DMS53 (cell line): Measurements from ENCODE around the gene IL2RG.

Experiments
- DNase-seq: peaks from one replicate; lab custom pipeline; 2025; lab: John Stamatoyannopoulos, UW

The IL2RG gene

GRCh38 chrX:71111141-71111843 lies at the start of gene IL2RG:
TSS of gene IL2RG (minus strand) at chrX:71111577. CDS start at chrX:71111539, 38 bp downstream.
- DNase-seq = no peak

- no peak for DNase-seq
Observed at GRCh38 chrX:71160475-71160874, 49.1 kb upstream of the IL2RG start.

DNA sequence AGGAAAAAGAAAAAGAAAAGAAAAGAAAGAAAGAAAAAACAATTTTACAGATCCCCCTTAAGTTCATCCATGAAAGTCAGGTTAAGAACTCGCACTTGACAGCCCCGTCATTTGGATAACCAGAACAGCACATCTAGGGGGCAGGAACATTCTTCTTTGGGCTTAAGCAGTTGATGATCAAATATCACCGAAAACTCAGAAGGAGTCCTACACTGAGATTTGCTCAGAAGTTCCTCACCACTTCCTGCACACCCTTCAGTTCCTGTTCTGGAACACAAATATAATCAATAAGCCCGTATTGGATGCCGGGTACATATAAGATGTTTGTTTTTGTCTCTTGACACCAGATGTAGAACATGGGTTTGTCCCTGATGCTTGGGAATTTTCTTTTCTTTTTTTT lies 48.0 kb upstream of the IL2RG start:
- no peak for DNase-seq

GRCh38 chrX:71158603-71159002 lies 47.2 kb upstream of the IL2RG start:
- no peak for DNase-seq

DNA sequence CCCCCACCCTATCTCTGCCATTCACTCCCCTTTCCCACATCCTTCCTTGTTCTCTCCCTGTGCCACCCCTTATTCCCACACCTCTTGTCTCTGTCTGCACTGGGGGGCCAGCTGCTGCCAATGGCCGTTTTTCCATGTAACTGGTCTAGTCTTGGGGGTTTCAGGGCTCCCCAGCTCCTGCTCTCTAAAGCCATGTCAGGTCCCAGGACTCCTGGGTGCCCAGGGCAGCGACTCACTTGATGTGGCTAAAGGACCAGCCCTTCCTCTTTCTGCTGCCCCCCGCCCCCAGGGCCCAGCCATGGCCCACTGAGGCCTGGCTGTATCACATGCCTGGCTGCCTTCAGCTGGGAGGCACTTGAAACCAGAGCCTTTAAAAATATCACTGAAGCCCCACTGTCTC lies 43.3 kb upstream of the IL2RG start:
- DNase-seq = no peak

- DNase-seq = no peak
Observed at GRCh38 chrX:71154196-71154595, 42.8 kb upstream of the IL2RG start.

- no peak for DNase-seq
Observed at GRCh38 chrX:71151366-71151765, 40.0 kb upstream of the IL2RG start.

GRCh38 chrX:71148278-71148663 lies 36.9 kb upstream of the IL2RG start:
- DNase-seq = no peak

- no peak for DNase-seq
Observed at GRCh38 chrX:71147496-71148277, 36.3 kb upstream of the IL2RG start.

- DNase-seq = peak; percentile 17
Observed at GRCh38 chrX:71144651-71145050, 33.3 kb upstream of the IL2RG start, which contains the start of gene NLGN3. TSS of gene NLGN3 (plus strand) at chrX:71144841. CDS start at chrX:71147750, 2,909 bp downstream.

DNA sequence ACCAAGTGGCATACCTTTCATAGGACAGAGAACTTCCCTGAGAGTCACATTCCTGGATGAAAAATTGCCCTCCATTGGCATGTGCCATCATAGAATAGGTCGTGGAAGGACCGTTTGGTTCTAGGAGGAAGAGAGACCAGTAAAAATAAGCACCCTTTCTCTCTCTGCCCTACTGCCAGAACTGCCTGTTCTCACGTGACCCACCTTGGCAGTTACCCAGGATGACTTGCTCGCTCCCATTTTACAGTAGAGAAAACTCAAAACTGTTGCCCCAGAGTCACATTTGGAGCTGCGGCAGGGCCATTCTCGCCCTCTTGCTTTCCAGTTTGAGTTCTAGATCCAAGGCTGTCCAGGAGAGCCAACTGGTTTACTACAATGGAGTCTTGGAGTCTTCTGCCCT lies 32.1 kb upstream of the IL2RG start:
- DNase-seq = no peak

GRCh38 chrX:71140440-71140839 lies 29.1 kb upstream of the IL2RG start:
- no peak for DNase-seq

DNA sequence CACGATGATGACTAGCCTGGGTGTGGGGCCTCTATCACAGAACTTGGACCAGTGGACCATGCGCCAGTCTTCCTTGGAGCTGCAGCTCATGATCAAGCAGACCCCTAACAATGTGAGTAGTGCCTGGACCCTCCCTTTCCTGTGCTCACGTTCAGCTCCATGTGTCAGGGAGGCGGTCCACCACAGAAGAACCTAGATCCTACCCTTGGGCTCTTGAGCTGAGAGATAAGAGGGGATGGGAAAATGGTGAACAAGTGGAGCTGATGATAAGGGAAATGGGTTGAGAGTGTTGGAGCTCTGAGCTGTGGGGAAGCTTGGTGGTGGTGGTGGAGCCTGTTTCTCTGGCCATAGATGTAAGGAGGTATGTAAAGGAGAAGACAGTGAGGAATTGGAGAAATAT lies 20.1 kb upstream of the IL2RG start:
- DNase-seq = no peak

DNA sequence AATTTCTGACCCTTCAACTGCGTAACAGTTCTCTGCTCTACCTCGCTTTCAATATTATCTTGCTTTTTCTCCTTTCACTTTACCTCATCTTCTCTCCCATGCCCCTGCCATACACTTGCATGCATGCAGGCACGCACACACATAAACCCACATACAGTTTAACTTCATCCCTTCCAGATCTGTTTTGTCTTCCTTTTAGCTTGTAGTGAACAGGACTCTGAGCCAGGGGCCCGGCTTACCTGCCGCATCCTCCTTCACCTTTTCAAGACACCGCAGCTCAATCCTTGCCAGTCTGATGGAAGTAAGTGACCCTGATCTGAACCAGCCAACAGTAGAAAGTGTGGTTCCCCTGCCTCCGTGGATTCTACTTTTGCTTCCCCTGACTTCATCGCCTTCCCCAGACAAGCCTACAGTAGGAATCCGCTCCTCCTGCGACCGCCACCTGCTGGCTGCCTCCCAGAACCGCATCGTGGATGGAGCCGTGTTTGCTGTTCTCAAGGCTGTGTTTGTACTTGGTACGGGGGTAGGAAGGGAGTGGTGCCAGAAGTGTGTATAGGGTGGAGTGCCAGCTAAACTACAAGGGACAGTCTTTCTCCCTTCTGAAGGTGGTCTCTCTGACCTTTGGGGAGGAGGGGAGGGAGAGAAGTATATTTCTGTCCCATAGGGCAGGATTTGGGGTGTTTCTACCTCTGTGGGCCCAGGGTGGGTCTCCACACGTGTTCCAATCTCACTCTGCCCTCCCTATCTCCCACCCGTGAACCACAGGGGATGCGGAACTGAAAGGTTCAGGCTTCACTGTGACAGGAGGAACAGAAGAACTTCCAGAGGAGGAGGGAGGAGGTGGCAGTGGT lies 17.8 kb upstream of the IL2RG start:
- peak; percentile 78 for DNase-seq

- no peak for DNase-seq
Observed at GRCh38 chrX:71128166-71128833, 16.9 kb upstream of the IL2RG start.

- peak; percentile 36 for DNase-seq
Observed at GRCh38 chrX:71118985-71119535, 7.7 kb upstream of the IL2RG start.

DNA sequence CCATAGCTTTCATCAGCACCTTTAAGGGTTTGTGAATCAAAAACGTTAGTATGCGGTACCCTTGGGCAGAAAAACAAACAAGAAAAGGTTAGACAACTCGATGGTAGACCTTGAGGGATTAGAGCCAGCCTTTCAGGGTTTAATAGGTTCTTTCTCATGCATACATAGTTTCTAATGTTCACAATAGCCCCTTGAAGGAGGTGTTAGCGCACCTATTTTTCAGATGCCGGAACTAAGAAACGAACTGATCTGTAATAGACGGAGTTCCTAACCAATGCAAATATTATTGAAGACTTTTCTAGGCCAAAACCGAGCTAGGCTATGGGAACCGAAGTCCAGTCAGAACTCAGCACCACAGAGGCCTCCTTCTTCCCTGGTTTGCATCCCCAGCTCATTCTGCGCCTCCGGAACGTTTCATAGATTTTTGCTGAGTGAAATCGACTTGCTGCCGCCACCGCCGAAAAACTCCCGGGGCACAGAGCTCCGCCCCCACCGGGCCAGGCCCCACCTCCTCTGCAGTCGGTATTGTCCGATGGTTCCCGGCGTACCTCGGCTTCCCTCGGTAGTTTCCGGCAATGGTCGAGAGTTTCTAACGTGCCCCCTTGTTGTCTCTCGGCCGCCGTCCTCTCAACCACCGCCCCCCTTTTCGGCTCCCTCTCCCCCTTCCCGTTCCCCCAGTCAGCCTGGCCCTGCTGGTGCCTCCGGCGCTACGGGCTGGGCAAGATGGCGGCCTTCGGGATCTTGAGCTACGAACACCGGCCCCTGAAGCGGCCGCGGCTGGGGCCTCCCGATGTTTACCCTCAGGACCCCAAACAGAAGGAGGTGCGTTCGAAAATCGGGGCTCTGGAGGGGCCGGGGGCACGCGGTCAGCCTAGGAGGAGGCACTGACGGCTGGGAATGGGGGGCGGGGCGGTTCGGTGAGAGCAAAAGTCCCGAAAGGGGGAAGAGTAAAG lies 6.9 kb upstream of the IL2RG start, which contains the start of gene MED12:
Gene MED12 (plus strand): TSS at position 565 of the 953 bp plus-strand sequence. CDS start 159 bp downstream, at position 724.
- peak; percentile 79 for DNase-seq

DNA sequence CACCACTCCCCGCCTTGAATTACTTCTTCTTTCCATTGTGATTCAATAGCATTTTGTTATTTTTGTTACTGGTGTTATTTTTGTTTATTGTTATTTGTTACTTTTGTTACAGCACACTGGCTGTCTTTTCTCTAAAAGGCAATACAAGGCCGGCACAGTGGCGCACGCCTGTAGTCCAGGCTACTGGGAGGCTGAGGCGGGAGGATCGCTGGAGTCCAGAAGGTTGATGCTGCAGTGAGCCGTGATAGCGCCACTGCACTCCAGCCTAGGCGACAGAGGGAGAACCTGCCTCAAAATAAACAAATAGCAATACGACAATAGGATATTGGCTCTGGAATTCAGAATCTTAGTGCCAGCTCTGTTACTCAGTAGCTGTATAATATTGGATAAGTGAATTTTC lies 6.0 kb upstream of the IL2RG start:
- DNase-seq = no peak

- no peak for DNase-seq
Observed at GRCh38 chrX:71111921-71112431, 599 bp upstream of the IL2RG start.

- no peak for DNase-seq
Observed at GRCh38 chrX:71109051-71109450, 2.3 kb downstream of the IL2RG start.
